ENCODE results near the gene SAMD10.
A peak's percentile ranks its signal among the peaks of the same experiment; 100 is the strongest.

Gene SAMD10

DNA sequence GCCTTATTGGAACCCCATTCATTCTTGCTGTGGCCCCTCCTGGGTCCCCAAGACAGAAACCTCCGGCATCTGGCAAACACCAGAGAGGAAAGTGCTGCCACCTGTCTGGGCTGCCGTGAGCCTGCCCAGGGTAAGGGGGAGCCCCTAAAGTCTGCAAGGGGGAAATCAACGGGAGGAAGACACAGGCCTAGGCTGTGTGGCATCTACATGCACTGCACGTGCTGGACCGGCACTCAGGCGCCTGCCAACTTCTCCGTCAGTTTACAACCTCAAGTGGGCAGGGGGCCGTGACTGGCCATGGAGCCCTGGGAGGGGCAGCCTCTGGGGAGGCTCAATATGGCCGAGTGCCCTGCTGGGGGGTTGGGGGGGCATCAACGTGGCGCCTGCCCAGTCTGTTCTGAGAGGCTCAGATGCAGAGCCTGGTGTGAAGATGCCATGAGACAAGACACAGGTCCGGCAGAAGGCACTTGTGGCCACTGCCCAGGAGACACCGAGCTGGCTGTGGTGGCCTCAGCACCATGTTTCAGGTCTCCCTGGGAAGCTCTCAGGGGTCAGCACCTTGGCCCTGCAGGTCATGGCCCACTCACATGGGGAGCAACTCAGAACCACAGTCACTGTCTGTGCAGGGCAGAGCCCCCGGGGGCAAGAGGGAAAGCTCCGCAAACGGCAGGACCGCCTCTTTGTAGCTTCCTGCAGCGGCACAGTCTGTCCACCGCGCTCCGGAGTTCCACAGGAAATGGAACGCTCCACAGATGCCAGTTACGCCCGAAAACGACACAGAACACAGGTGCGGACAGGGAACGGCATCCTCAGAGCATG, 31.6 kb downstream of the SAMD10 start:
- H3K27me3 Mint-ChIP-seq = no peaks in the 10 kb centered on the region
- ATAC-seq (ENCODE audit: low read depth) = peak; percentile 48
- H3K9me3 Mint-ChIP-seq = no peaks in the 10 kb centered on the region
- peak in 1 of 2 donors; percentile 46 for DNase-seq (ENCODE audit: low spot score in 2 of 2)
- peak overlapping the region; percentile 97 for H3K27ac Mint-ChIP-seq
- peaks cover 3% of the 10 kb centered on the region for H3K36me3 Mint-ChIP-seq
- peak overlapping the region; percentile 80 for H3K4me3 Mint-ChIP-seq
- H3K4me1 Mint-ChIP-seq = peaks cover 42% of the 10 kb centered on the region

DNA sequence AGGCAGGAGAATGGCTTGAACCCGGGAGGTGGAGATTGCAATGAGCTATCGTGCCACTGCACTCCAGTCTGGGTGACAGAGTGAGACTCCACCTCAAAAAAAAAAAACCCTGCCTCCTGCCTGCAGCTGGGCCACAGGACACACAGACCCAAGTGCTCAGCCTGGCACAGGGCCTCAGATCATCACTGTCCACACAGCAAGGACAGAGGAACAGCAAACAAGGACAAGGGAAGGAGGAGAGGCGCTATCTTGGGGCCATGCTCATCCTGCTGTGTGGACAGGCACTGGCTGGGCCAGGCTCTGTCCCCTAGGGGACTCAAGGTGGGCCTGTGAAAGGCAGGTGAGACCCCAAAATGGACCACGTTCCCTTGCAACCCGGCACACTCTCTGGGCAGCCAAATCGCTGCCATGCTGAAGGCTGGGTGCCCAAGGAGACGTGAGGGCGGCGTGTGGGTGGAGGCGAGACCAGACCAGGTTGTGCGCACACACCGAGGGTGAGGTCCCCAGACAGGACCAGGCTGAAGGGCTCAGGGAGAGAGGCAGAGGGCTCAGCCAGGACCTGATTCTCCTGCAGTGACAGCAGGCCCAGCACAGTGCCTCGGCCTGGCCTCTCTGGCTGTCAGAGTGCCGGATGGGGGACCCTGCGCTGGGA, 32.3 kb downstream of the SAMD10 start:
- peaks cover 5% of the 10 kb centered on the region for H3K36me3 Mint-ChIP-seq
- no peaks in the 10 kb centered on the region for H3K27me3 Mint-ChIP-seq
- H3K9me3 Mint-ChIP-seq = no peaks in the 10 kb centered on the region
- DNase-seq (ENCODE audit: low spot score in 2 of 2) = no peak
- H3K4me3 Mint-ChIP-seq = peak overlapping the region; percentile 80
- peak overlapping the region; percentile 97 for H3K27ac Mint-ChIP-seq
- no peak for ATAC-seq (ENCODE audit: low read depth)
- peaks cover 42% of the 10 kb centered on the region for H3K4me1 Mint-ChIP-seq

DNA sequence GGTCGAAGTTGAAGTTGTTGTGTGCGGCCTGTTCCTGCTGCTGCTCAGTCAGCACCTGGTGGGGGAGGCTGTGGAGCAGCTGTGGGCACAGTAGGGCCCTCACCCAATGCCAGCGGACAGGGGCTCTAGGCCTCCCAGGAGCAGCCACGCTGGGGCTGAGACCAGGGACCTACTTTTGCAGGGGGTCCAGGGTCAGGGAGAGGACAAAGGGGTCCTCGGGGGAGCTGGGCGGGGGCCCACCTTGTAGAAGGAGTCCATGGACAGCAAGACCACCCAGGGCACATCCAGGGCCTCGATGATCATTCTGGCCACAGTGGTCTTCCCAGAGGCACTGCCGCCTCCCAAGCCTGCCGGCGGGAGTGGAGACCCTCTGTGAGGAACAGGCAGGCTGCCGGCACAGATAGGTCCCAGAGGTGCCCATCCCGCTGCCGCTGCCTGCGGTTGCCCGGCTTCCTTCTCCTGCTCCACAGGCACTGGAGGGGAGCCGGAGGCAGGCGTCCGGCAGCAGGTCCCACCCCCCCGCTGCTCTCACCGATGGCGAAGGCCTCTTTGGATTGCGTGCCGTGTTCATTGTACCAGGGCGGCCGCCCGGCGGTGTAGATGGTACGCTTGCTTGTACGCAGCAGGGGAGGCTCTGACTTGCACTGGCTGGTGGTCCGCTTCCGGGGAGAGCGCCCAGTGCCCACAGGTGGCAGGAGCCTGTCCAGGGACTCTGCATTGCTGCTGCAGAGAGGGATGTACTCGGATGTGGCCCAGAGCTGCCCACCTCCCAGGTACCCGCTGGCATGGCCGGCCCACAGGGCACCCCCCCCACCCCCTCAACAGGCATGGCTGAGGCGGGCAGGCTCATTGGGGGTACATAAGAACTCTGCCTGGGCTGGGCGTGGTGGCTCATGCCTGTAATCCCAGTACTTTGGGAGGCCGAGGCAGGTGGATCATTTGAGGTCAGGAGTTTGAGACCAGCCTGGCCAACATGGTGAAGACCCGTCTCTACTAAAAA, 33.2 kb downstream of the SAMD10 start:
- no peaks in the 10 kb centered on the region for H3K9me3 Mint-ChIP-seq
- DNase-seq (ENCODE audit: low spot score in 2 of 2) (no peak), ATAC-seq (ENCODE audit: low read depth) (no peak)
- H3K27me3 Mint-ChIP-seq = no peaks in the 10 kb centered on the region
- H3K27ac Mint-ChIP-seq = no peak overlapping the region
- H3K36me3 Mint-ChIP-seq = peaks cover 8% of the 10 kb centered on the region
- peaks cover 41% of the 10 kb centered on the region for H3K4me1 Mint-ChIP-seq
- H3K4me3 Mint-ChIP-seq = no peak overlapping the region

DNA sequence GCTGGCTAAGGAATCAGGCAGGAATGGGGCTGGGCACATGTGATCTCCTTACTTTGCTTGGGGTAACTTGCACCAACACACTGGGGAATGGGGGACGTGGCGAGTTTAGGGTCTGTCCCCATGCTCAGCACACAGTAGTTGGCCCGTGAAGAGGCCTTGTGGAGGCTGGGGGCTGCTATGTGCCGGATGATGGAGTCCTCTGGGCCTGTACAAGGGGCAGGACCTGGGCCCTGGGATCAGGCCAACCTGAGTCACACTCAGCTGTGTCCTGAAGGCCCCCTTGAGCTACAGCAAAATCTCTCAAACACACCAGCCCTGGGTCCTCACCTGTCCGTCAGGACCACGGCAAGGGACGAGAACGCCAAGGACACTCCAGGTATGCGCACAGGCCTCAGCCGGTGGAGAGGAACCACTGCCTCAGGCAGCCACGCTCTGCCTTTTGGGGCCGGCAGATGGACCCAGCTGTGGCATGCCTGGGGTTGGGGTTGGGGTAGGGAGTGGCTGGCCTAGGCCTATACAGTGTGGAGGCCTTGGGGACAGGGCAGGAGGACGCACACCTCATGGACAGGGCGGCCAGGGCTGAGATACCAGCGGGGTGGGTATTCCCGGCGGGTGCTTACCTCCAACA, 34.3 kb downstream of the SAMD10 start:
- no peak for DNase-seq (ENCODE audit: low spot score in 2 of 2)

DNA sequence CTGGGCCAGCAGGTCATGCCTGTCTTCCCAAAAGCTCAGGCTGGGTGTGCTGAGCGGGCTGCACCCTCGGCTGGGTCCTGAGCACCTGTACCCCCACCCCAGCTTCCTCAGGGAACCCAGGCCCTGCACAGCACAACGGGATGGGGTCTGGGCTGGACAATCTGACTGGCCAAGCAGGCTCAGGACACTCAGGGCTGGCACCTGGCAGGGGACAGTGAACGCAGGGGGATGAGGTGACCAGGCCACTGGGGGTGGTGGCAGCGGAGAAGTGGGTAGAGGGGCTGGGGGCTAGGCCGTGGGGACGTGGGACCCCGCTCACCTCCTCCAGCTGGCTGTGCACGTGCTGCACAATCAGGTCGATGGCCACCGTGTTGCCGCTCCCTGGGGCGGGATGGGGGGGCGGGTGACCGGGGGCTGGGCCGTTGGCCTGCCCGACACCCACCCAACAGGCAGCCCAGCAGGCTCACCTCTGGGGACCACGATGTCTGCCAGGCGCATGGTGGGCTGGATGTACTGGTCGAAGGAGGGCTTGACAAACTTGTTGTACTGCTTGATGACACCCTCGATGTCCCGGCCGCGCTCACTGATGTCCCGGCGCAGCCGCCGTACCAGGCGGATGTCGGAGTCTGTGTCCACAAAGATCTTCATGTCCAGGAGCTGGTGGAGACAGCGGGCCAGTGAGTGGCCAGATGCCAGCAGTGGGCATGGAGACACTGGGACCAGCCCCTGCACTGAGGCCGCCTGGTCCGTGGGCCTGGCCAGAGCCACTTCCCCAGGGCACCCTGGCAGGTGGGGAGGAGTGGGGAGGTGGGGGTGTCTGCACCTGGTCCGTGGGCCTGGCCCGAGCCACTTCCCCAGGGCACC, 35.1 kb downstream of the SAMD10 start:
- H3K36me3 Mint-ChIP-seq = peaks cover 14% of the 10 kb centered on the region
- H3K27ac Mint-ChIP-seq = no peak overlapping the region
- DNase-seq (ENCODE audit: low spot score in 2 of 2) (no peak), ATAC-seq (ENCODE audit: low read depth) (no peak)
- no peaks in the 10 kb centered on the region for H3K27me3 Mint-ChIP-seq
- H3K4me1 Mint-ChIP-seq = peaks cover 30% of the 10 kb centered on the region
- no peaks in the 10 kb centered on the region for H3K9me3 Mint-ChIP-seq
- no peak overlapping the region for H3K4me3 Mint-ChIP-seq

More for the DNA sequence above, 34.3 kb downstream of the SAMD10 start:
- no peak overlapping the region for H3K4me3 Mint-ChIP-seq
- no peaks in the 10 kb centered on the region for H3K27me3 Mint-ChIP-seq
- H3K9me3 Mint-ChIP-seq = no peaks in the 10 kb centered on the region
- H3K36me3 Mint-ChIP-seq = peaks cover 14% of the 10 kb centered on the region
- H3K27ac Mint-ChIP-seq = no peak overlapping the region
- ATAC-seq (ENCODE audit: low read depth) = no peak
- peaks cover 36% of the 10 kb centered on the region for H3K4me1 Mint-ChIP-seq

DNA sequence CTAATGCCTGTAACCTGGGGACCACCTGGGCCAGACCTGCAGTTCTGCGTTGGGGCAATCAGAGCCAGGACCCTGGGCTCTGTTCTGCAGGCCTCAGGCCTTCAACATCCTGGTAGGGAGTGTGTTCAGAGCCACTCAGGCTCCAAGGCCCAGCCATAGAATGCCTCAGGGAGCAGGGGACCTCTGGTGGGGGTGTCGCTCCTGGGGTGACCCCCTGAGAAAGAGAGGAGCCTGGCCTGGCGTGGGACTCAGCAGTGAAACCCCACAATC, 35.7 kb downstream of the SAMD10 start:
- no peak overlapping the region for H3K27ac Mint-ChIP-seq
- no peaks in the 10 kb centered on the region for H3K9me3 Mint-ChIP-seq
- peaks cover 14% of the 10 kb centered on the region for H3K36me3 Mint-ChIP-seq
- no peaks in the 10 kb centered on the region for H3K27me3 Mint-ChIP-seq
- no peak overlapping the region for H3K4me3 Mint-ChIP-seq
- ATAC-seq (ENCODE audit: low read depth) (no peak), DNase-seq (ENCODE audit: low spot score in 2 of 2) (no peak)
- H3K4me1 Mint-ChIP-seq = peaks cover 25% of the 10 kb centered on the region

DNA sequence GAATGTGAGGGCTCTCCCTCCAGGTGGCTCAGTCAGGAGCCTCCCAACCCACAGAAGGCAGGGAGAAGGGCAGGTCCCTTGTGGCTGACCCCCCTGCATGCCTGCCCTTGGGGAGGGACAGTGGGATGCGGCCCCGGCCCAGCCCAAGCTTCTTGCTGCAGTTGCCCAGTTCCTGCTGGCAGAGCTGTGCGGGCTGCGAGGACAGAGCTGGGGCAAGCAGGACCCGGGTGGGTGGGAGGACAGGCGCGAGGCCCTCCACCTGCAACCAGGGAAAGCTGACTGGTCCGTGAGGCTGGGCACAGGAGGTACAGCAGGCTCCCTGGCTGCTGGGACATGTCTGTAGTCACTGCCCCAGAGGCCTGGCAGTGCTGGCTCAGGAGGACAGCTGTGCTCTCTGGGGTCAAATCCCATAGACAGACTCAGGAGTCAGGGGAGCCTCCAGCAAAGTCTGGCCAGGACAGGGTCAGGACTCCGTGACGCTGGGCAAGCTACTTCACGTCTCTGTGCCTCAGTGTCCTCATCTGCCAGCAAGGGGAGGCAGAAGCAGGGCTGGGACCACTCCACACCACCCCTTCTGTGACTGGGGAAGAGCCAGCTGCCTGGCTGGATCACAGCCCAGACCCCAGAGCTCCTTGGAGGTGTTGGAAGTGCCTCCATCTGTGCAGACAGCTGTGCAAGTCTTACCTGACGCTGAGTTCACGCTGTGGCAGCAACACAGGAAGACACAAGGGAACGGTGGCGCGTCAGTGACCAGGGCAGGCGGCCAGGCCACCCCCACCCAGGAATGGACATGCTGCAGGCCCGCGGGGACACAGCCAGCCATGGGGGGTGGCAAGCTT, 36.3 kb downstream of the SAMD10 start:
- H3K4me3 Mint-ChIP-seq = no peak overlapping the region
- peaks cover 19% of the 10 kb centered on the region for H3K4me1 Mint-ChIP-seq
- H3K27me3 Mint-ChIP-seq = no peaks in the 10 kb centered on the region
- no peak overlapping the region for H3K27ac Mint-ChIP-seq
- peaks cover 14% of the 10 kb centered on the region for H3K36me3 Mint-ChIP-seq
- DNase-seq (ENCODE audit: low spot score in 2 of 2) = no peak
- no peak for ATAC-seq (ENCODE audit: low read depth)
- no peaks in the 10 kb centered on the region for H3K9me3 Mint-ChIP-seq

DNA sequence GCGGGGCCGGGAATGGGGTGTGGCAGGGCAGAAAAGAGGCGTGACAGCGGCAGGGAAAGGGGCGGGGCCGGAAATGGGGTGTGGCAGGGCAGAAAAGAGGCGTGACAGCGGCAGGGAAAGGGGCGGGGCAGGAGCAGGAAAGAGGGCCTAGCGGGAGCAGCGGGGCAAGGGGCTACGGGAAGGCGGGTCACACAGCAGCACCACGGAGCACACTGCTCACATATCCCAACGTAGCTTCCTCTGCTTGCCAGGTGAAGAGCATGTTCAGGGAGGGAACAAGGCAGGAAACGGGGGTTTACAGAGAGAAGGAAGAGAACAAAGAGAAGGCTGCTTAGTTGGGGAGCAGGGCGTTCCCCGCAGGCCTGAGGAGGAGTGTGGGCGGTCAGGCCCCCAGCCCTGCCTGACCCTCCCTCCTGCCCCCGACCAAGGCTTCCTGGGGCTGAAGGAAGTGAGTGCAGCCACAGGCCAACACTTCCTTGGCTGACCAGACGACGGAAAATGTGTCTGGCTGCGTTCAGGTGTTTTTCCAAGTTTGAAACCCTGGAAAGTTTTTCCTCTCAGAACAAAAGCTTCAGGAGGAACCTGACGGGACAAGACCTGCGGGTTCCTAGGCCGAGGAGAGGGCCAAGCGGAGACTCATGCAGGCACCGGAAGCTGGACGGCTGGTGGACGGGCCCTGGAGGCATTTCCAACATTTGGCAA, 37.0 kb downstream of the SAMD10 start:
- Mint-ChIP-seq H3K36me3 (peaks cover 14% of the 10 kb centered on the region), H3K9me3 (no peaks in the 10 kb centered on the region), H3K4me1 (peaks cover 13% of the 10 kb centered on the region), H3K4me3 (peak overlapping the region; percentile 44), H3K27me3 (no peaks in the 10 kb centered on the region), H3K27ac (no peak overlapping the region)
- DNase-seq (ENCODE audit: low spot score in 2 of 2) (no peak), ATAC-seq (ENCODE audit: low read depth) (no peak)

DNA sequence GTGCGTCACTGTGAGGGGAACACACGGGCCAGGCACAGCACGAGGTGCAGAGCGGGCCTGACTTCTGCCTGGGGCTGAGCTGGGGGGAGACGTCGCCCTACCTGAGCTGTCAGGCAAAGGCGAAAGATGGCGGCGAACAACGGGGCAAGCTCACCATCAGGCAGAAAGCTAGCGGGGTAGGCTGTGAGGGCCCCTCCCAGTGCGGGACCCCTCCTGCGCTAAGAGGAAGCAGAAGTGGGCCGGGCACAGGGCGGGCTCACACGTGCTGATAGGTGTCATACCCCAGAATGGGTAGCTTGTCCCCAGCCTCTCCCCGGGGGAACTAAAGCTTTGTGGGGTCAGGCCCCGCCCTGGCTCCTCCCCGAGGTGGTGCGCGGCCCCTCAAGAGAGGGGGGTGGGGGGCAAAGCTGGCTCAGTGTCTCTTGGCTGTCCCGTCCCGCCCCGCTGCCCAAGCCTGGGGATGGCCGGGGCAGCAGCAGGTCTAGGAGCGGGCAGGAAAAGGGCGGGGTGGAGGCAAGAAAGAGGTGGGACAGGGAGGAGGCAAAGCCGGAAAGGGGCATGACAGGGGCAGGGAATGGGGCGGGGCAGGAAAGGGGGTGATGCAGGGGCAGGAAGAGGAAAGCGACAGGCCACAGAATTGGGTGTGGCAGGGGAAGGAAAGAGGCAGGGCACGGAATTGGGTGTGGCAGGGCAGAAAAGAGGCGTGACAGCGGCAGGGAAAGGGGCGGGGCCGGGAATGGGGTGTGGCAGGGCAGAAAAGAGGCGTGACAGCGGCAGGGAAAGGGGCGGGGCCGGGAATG, 38.0 kb downstream of the SAMD10 start:
- peak overlapping the region; percentile 55 for H3K4me3 Mint-ChIP-seq
- peaks cover 14% of the 10 kb centered on the region for H3K36me3 Mint-ChIP-seq
- no peaks in the 10 kb centered on the region for H3K27me3 Mint-ChIP-seq
- H3K27ac Mint-ChIP-seq = peak overlapping the region; percentile 75
- no peaks in the 10 kb centered on the region for H3K9me3 Mint-ChIP-seq
- peaks cover 7% of the 10 kb centered on the region for H3K4me1 Mint-ChIP-seq
- ATAC-seq (ENCODE audit: low read depth) = peak; percentile 82
- DNase-seq (ENCODE audit: low spot score in 2 of 2) = peak; percentile 55 to 62

DNA sequence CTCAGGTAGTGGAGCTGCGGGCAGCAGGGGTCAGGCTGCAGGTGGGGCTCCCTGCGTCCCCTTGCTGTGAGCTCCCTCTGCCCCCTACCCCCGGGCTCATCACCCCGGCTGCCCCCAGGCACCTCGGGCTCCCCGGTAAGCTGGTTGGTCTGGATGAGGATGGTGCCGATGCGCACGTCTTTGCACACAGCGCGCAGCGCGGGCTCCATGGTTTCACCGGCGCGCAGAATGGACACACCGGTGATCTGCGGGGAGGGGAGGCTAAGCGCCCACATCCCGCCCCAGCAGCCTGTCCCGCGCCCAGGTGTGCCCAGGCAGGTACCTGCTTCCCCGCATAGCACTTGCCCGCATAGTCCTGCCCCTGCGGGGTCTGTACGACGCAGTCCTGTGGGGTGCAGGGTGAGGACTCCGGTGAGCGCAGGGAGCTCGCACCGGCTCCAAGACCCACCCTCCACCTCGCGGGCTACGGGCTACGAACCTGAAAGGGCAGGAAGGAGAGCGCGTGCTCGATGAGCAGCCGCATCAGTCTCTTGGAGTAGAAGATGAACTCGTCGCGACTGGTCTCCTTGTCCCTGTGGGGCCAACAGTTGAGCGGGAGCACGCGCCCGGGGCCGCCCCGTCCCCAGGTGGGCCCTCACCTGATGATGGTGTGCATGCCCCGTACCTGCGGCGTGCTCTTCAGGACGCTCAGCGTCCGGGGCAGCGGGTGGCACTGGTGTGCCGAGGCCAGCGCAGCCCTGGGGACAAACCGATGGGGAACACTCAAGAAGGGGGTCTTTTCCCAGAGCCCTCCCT, 38.8 kb downstream of the SAMD10 start:
- ATAC-seq (ENCODE audit: low read depth) (no peak), DNase-seq (ENCODE audit: low spot score in 2 of 2) (no peak)
- peaks cover 14% of the 10 kb centered on the region for H3K36me3 Mint-ChIP-seq
- no peak overlapping the region for H3K4me3 Mint-ChIP-seq
- no peaks in the 10 kb centered on the region for H3K9me3 Mint-ChIP-seq
- H3K27ac Mint-ChIP-seq = peak overlapping the region; percentile 75
- peaks cover 11% of the 10 kb centered on the region for H3K4me1 Mint-ChIP-seq
- no peaks in the 10 kb centered on the region for H3K27me3 Mint-ChIP-seq

DNA sequence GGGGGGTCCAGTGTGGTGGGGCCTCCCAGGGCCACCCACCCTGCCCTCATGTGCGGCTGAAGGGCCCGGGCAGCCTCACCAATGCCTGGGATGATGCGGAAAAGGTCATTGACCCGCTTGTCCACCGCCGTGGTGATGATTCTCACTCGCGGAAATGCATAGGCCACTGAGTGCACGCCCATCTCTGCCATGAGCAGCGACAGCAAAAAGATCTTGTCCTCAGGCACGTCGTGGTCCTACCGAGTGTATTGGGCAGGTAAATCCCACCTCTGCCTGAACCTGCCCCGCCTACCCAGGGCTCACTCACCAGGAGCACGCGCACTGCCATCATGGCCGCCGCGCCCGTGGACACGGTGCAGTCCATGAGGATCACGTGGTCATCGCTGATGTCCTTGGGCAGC, 39.4 kb downstream of the SAMD10 start:
- ATAC-seq (ENCODE audit: low read depth) = no peak
- H3K36me3 Mint-ChIP-seq = peaks cover 16% of the 10 kb centered on the region
- no peaks in the 10 kb centered on the region for H3K27me3 Mint-ChIP-seq
- no peak overlapping the region for H3K27ac Mint-ChIP-seq
- H3K4me1 Mint-ChIP-seq = peaks cover 11% of the 10 kb centered on the region
- no peak for DNase-seq (ENCODE audit: low spot score in 2 of 2)
- H3K4me3 Mint-ChIP-seq = no peak overlapping the region
- no peaks in the 10 kb centered on the region for H3K9me3 Mint-ChIP-seq
